Calu3 (cell line): ENCODE data around the gene RGS14. TPM values are rescaled to one million over a fixed set of nuclear protein-coding genes. Genes with fewer than 3 reads are reported as not detected.
A peak's percentile ranks its signal among the peaks of the same experiment; 100 is the strongest.

ENCODE experiments used
- Bru-seq: library from RNA; stranded (reverse); fragments of 400-500 nt; gene quantifications from one replicate; lab custom pipeline; 2021; lab: Mats Ljungman, UMichigan
- BruChase-seq, 2 experiments: library from RNA; stranded (reverse); fragments of 400-500 nt; gene quantifications; one replicate each; lab custom pipeline; 2021; lab: Mats Ljungman, UMichigan
- BruUV-seq: library from RNA; stranded (reverse); fragments of 400-500 nt; replicated peaks from 2 replicates; lab custom pipeline; 2021; lab: Mats Ljungman, UMichigan
- CTCF ChIA-PET: fragments of 300-600 bp; sonication (Branson Sonifier 250); formaldehyde crosslinking; loops from one replicate; lab custom pipeline; 2022; ENCODE audit warnings: antibody characterized with exemption; lab: Charles Lee
- DNase-seq: peaks from one replicate; pipeline ENCODE4 v3.0.0; 2022
- H3K27ac Mint-ChIP-seq: one replicate; pipeline ENCODE4 v1.8.0; 2022; ENCODE audit warnings: mixed read lengths; ENCODE audit not compliant: unreplicated experiment
- H3K27me3 Mint-ChIP-seq: one replicate; pipeline ENCODE4 v1.8.0; 2022; ENCODE audit warnings: mixed read lengths; ENCODE audit not compliant: unreplicated experiment
- H3K36me3 Mint-ChIP-seq: one replicate; pipeline ENCODE4 v1.8.0; 2022; ENCODE audit warnings: mild to moderate bottlenecking, moderate library complexity, mixed read lengths; ENCODE audit not compliant: insufficient read depth, unreplicated experiment
- H3K4me1 Mint-ChIP-seq: one replicate; pipeline ENCODE4 v1.8.0; 2022; ENCODE audit warnings: mild to moderate bottlenecking, low read depth, mixed read lengths; ENCODE audit not compliant: unreplicated experiment
- H3K4me3 Mint-ChIP-seq: one replicate; pipeline ENCODE4 v1.8.0; 2022; ENCODE audit warnings: mild to moderate bottlenecking, low read depth, moderate library complexity, mixed read lengths; ENCODE audit not compliant: unreplicated experiment
- H3K9me3 Mint-ChIP-seq: one replicate; pipeline ENCODE4 v1.8.0; 2022; ENCODE audit warnings: low read depth, mixed read lengths; ENCODE audit not compliant: unreplicated experiment
- CTCF ChIP-seq: fragments of 200-600 bp; IDR thresholded peaks from one replicate; pipeline ENCODE4 v1.8.0; 2022; ENCODE audit warnings: antibody characterized with exemption; ENCODE audit not compliant: unreplicated experiment
- intact Hi-C: fragments of 100-400 bp; cut with micrococcal nuclease; formaldehyde crosslinking; loops from one replicate; pipeline ENCODE4 v1.10.0; 2022; ENCODE audit not compliant: unreplicated experiment
- long read RNA-seq: library from polyadenylated mRNA; stranded (forward); transcript quantifications from one replicate; pipeline ENCODE4 v2.0.0, GENCODE V29; 2022
- total RNA-seq: library from RNA; stranded (reverse); gene quantifications from 2 replicates; pipeline ENCODE4 v1.2.3, GENCODE V29; 2022

RGS14 gene
- total RNA-seq (12.9 and 13.0 TPM in 2 replicates), Bru-seq, nascent RNA (percentile 28 among the genes with signal in this experiment), BruChase-seq, experiment 1, labeled RNA remaining after a 6-hour chase (percentile 35 among the genes with signal in this experiment), BruChase-seq, experiment 2, labeled RNA remaining after a 2-hour chase (percentile 35 among the genes with signal in this experiment)
- long read RNA-seq, partial matches to known transcripts = 0 of 16 reads
- long read RNA-seq, other reads (novel, unspliced or antisense) = 11 of 16 reads

- Mint-ChIP-seq H3K36me3 (peaks cover 20% of the 10 kb centered on the region), H3K4me3 (peak within 1 kb of the TSS; percentile 55), H3K27ac (peak within 1 kb of the TSS; percentile 37), H3K4me1 (peaks cover 61% of the 10 kb centered on the region), H3K9me3 (peaks cover 5% of the 10 kb centered on the region), H3K27me3 (no peaks in the 10 kb centered on the region)
- TF ChIP-seq CTCF = no peak
- CTCF ChIA-PET = interaction anchor here (1.0 kb wide), 1 partner anchor 33 kb away, joined by 4 read pairs; no protein-coding TSS in a partner anchor
- BruUV-seq = no TSS peak
- intact Hi-C loops = no loop called here
- no peak for DNase-seq
These were observed at the start of gene RGS14 for GRCh38 chr5:177357459-177358351. Gene RGS14, plus strand, starts transcription at chr5:177357924. Its CDS starts 101 bp downstream, at chr5:177358025.

- Mint-ChIP-seq H3K4me1 (peaks cover 55% of the 10 kb centered on the region), H3K27me3 (no peaks in the 10 kb centered on the region), H3K9me3 (no peaks in the 10 kb centered on the region), H3K36me3 (peaks cover 86% of the 10 kb centered on the region), H3K27ac (no peak overlapping the region), H3K4me3 (no peak overlapping the region)
- CTCF ChIA-PET = interaction anchor here (1.9 to 2.5 kb wide), 3 partner anchors 53 to 146 kb away, joined by 4 to 19 read pairs (median 6); no protein-coding TSS in a partner anchor
- intact Hi-C loops = no loop called here
- no peak for TF ChIP-seq CTCF
- BruUV-seq = no TSS peak
- DNase-seq = no peak
These were observed 49.0 kb upstream of the RGS14 start for GRCh38 chr5:177308740-177309139.

- CTCF ChIA-PET = interaction anchor here (0.6 to 2.8 kb wide), 19 partner anchors 9 to 191 kb away, joined by 3 to 19 read pairs (median 4); partner anchors contain the start of genes GRK6, LMAN2 and PRR7
- no peak overlapping the region for H3K27ac Mint-ChIP-seq
- H3K4me1 Mint-ChIP-seq = peaks cover 56% of the 10 kb centered on the region
- H3K9me3 Mint-ChIP-seq = no peaks in the 10 kb centered on the region
- peak overlapping the region; percentile 30 for H3K4me3 Mint-ChIP-seq
- TSS peak; percentile 22 for BruUV-seq
- TF ChIP-seq CTCF = peak; percentile 92
- peaks cover 78% of the 10 kb centered on the region for H3K36me3 Mint-ChIP-seq
- peak; percentile 90 for DNase-seq
- no peaks in the 10 kb centered on the region for H3K27me3 Mint-ChIP-seq
- intact Hi-C loops = loop anchor here (5.0 kb wide), 1 partner anchor 143 kb away; no protein-coding TSS in a partner anchor
These were observed 48.2 kb upstream of the RGS14 start for GRCh38 chr5:177309351-177310191.
